GM21367 (cell line): ENCODE measurements around the gene CDIP1.

Source experiments
- ATAC-seq: cut with Tn5 transposase; IDR thresholded peaks from one replicate; pipeline ENCODE4 v1.9.1; 2021; ENCODE audit not compliant: unreplicated experiment

Gene CDIP1

GRCh38 chr16:4539716-4540284 is 1.2 kb upstream of the CDIP1 start:
- no peak for ATAC-seq

- ATAC-seq, result peak; percentile 13
Observed at GRCh38 chr16:4537376-4538343, 913 bp downstream of the CDIP1 start.

- no peak for ATAC-seq
Observed at GRCh38 chr16:4536391-4537106, 2.0 kb downstream of the CDIP1 start.

GRCh38 chr16:4535627-4536108 is 2.9 kb downstream of the CDIP1 start:
- no peak for ATAC-seq

- ATAC-seq, result no peak
Observed at GRCh38 chr16:4534151-4534790, 4.3 kb downstream of the CDIP1 start.

GRCh38 chr16:4533490-4533889 is 5.1 kb downstream of the CDIP1 start:
- no peak for ATAC-seq

GRCh38 chr16:4532238-4532637 is 6.3 kb downstream of the CDIP1 start:
- no peak for ATAC-seq

GRCh38 chr16:4531811-4532210 is 6.8 kb downstream of the CDIP1 start:
- ATAC-seq, result no peak

- no peak for ATAC-seq
Observed at GRCh38 chr16:4529085-4530060, 9.2 kb downstream of the CDIP1 start.

GRCh38 chr16:4525634-4526277 is 12.8 kb downstream of the CDIP1 start:
- ATAC-seq, result no peak

GRCh38 chr16:4525069-4525468 is 13.5 kb downstream of the CDIP1 start:
- no peak for ATAC-seq

GRCh38 chr16:4524571-4524970 is 14.0 kb downstream of the CDIP1 start:
- no peak for ATAC-seq

- ATAC-seq, result no peak
Observed at GRCh38 chr16:4523686-4524085, 14.9 kb downstream of the CDIP1 start.

GRCh38 chr16:4522051-4522581 is 16.5 kb downstream of the CDIP1 start:
- ATAC-seq, result no peak

- no peak for ATAC-seq
Observed at GRCh38 chr16:4520913-4521312, 17.7 kb downstream of the CDIP1 start.

GRCh38 chr16:4519274-4520058 is 19.1 kb downstream of the CDIP1 start:
- ATAC-seq, result no peak

- ATAC-seq, result no peak
Observed at GRCh38 chr16:4517812-4518680, 20.5 kb downstream of the CDIP1 start.
